NCI-H2196 (cell line): ENCODE measurements around the gene POU1F1.
"Not testable (repeated sequence)": the region's sequence is repeated elsewhere in the genome, so short reads cannot be mapped to it uniquely, and the experiment has no call there.

Experiments used
- DNase-seq: peaks from one replicate; lab custom pipeline; 2025; ENCODE audit not compliant: unreplicated experiment; lab: John Stamatoyannopoulos, UW

The POU1F1 gene, protein sequence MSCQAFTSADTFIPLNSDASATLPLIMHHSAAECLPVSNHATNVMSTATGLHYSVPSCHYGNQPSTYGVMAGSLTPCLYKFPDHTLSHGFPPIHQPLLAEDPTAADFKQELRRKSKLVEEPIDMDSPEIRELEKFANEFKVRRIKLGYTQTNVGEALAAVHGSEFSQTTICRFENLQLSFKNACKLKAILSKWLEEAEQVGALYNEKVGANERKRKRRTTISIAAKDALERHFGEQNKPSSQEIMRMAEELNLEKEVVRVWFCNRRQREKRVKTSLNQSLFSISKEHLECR

GRCh38 chr3:87276484-87276883 is at the start of gene POU1F1:
POU1F1 (minus strand) TSS chr3:87276584; CDS start chr3:87276462, 122 bp downstream.
- DNase-seq = no peak

DNA sequence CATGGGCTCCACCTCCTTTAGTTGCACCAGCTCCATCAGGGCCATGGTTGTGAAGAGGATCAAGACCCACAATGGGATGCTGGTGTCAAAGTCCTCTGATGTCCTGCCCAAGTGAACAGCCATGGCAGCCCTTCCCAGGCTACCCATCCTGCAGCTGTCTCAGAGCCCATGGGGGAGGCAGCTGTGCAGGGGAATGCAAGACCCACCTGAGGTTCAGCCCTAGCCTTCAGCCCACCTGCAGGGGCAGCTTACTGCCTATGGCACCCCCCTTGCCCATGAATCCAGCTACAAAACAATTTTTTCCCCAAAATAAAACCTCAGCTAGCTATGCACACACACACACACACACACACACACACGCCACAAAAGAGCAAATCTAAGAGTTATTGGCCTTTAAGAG is 48.2 kb upstream of the POU1F1 start:
- DNase-seq = no peak

- DNase-seq = no peak
These were observed 44.6 kb upstream of the POU1F1 start for GRCh38 chr3:87320756-87321626.

DNA sequence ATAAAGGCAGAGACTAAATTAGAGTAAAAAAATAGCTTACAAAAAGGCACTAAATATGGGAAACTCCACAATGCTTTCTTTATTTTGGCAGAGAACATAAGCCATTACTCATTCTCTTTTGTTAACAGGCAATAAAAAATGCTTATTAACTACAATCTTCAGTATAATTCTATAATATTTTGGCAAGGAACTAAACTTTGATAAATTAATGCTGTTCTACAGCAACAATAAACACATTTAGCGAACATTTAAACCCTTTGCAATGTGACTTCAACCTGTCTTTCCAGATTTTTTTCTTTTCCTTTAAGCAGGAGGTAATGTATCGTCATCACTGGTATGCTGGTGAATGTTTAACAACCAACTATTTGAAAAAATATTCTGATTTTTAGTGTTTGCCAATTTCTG is 42.2 kb upstream of the POU1F1 start:
- no peak for DNase-seq

DNA sequence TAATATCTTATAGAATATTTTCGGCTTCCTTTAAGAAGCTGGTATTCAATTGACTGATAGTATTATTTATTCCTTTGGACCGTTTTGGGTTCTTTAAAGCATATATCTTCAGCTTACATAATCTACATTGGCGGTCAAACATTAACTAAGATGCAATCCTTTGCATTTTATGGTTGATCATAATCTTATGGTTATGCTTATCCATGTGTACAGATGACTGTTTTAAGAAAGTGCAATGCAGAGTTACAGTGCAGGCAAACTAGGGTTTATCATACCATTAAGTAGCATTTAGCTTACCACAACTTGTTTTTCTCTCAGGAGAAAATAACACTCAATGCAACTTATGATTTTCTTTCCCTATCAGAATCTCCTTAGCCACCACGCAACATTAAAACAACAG is 41.4 kb upstream of the POU1F1 start:
- DNase-seq = no peak

- DNase-seq = no peak
These were observed 37.3 kb upstream of the POU1F1 start for GRCh38 chr3:87313641-87314040.

DNA sequence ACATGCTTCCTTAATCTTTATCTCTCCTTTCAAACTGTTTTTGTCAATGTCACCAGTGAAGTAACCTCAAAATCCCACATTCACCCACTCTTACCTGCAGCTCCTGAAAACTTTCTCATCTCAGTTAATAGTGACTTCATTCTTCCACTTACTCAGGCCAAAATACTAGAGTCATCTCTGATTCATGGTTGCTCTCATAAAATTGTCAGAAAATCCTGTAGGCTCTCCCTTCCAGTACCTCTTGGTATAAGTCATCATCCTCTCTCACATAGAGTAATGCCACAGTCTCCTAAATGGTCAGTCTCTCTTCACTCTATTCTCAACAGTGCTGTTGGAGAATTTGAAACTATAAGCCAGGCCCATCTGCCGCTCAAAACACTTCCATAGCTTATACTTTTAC is 34.9 kb upstream of the POU1F1 start:
- no peak for DNase-seq

GRCh38 chr3:87309601-87310000 is 33.2 kb upstream of the POU1F1 start:
- no peak for DNase-seq

- no peak for DNase-seq
These were observed 31.4 kb upstream of the POU1F1 start for GRCh38 chr3:87307805-87308204.

DNA sequence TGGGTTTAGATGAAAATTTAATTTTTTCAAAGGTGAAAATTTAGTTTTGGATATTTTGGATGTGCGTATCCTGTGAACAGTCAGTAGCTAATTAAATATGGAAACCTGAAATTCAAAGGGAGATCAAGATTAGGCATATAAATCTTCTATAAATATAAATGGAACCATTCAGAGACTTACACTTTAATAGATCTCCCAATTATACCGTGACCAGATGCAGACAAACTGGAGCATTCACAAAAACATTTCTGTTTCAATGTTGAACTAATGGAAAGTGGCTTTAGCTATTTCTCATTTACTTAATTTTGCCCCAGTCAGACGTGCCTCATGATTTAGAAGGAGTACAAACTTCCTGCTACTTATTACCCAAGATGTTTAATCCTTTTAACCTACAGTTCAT is 29.1 kb upstream of the POU1F1 start:
- DNase-seq = no peak

DNA sequence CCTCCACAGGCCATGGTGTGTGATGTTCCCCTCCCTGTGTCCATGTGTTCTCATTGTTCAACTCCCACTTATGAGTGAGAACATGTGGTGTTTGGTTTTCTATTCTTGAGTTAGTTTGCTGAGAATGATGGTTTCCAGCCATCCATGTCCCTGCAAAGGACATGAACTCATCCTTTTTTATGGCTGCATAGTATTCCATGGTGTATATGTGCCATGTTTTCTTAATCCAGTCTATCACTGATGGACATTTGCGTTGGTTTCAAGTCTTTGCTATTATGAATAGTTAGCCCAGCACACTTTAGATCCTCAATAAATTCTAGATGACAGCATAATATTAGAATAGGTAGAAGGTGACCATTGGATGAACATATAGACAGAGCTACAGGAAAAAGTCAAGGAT is 28.6 kb upstream of the POU1F1 start:
- DNase-seq = not testable (repeated sequence)

DNA sequence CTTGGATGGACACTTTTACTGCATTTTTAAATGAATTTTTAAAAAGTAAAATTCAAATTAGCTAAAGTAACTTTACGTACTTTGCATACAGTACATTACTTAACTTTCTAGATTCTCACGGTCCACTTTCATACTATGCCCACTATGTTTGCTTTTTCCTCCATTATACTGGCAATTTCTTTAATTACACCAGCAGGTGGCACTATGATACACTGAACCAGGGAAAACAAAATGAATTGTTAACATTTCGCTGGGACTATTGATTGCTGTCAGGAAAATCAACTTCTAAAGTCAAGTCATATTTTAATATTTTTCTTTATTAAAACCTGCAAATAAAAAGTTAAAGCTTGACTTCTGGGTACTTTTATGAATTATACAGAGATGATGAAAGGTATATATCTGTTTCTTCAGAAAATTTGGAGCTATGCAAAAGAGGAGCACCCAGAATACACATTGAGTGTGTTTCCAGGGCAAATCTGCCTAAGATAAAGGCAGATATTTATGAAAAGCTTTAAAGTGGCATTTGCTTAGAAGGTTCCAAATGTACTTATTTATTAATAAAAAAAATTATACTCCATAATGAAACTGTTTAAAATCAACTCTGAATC is 21.8 kb upstream of the POU1F1 start:
- peak; percentile 3 for DNase-seq

DNA sequence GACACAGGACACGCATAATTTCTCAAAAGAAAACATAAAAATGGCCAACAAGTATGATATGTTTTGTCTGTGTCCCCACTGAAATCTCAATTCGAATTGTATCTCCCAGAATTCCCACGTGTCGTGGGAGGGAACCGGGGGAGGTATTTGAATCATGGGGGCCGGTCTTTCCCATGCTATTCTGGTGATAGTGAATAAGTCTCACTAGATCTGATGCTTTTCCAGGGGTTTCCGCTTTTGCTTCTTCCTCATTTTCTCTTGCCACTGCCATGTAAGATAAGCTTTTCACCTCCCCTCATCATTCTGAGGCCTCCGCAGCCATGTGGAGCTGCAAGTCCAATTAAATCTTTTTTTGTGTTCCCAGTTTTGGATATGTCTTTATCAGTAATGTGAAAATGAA is 12.1 kb upstream of the POU1F1 start:
- no peak for DNase-seq

DNA sequence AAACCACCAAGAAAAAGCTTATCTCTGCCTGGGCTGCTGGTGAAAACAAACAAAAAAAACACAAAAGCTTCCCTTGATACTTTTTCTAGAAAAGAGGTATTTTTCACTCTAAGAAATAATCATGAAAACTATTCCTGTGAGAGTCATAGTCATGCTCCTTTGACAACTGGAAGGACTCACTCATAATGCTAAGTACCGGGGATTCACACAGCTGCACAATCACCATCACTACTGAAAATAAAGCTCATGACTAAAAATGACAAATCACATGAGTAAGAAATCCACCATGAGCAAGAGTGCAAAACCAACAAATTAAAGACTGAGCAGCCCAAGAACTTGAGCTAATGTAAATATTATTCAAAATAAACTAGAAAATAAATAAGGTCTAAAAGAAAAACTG is 10.6 kb upstream of the POU1F1 start:
- no peak for DNase-seq

DNA sequence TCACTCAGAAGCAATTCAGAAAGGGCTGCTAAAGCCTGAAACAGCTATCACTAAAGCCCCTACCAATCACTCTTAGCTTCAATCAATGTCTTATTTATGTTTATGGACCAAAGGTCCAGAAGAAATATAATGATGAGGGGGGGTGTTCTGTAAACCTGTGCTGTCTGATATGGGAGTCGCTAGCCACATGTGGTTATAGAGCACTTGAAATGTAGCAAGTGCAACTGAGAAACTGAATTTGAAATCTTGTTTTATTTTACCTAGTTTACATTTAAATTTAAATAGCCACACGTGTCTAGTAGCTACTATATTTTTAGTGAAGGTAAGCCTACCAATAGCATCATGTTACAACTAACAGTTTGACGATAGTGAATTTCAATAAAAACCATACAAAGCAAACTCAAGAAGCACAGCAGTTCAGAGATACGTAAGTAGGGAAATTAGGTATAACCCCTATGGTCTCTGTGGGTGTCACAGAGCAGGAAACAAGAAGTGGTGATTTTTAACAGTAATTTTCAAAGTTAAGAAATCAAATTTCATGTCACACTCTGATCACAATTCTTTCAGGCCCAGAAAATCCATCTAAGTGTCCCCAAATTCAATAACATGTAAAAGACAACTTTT is 3.6 kb downstream of the POU1F1 start:
- no peak for DNase-seq

DNA sequence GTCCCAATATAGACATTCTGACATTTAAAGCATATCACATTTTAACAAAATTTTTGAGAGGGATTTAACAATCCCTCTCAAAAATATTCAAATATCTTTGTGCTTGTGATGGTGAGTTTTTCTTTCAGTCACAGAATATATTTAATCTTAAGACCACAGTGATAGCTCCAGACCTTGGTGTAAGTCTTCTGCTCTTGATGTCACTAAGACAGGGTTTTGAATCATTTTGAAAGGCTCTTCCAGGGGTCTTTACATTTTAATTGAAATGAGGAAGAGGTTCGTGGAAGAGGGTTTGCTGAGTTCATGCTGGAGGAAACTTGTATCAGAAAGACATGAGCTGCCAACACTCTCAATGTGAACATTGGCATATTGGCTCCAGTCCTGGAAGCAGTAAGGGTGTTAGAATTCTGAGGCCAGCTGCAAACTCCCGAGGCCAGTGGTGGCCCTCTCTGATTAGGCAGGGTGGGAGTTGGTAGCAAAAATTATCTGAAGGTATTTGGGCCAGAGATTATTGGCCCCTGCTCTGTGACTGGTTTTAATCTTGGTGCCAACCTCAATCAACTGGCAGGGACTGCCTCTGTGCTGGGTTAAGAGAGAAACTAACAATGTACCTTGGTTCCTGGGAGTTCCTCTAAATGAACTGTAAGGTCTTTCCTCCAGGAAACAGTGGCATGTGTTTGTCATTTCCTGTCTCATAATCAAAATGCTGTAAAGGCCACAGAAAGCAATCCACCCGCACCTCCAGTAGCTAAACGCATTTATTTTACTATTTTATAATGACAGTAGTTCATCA is 5.3 kb downstream of the POU1F1 start:
- no peak for DNase-seq

DNA sequence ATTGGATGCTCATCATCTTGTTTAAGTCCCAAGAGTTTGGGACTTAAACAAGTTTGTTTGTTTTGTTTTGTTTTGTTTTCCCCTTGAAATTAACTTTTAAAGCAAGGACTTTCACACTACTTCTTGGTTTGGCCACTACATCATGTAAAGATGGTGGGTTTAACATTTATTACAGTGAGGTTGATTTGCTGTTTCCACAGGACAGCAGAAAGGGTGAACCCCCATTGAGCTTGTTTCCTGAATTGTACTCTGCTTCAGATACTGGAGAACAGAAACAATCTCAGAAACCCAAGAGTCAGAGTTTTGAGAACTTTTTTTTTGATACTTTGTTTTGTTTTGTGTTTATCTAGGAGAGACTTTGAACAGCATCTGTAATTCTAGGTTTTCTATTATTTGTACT is 6.7 kb downstream of the POU1F1 start:
- no peak for DNase-seq

- DNase-seq = no peak
These were observed 7.7 kb downstream of the POU1F1 start for GRCh38 chr3:87268646-87269211.

DNA sequence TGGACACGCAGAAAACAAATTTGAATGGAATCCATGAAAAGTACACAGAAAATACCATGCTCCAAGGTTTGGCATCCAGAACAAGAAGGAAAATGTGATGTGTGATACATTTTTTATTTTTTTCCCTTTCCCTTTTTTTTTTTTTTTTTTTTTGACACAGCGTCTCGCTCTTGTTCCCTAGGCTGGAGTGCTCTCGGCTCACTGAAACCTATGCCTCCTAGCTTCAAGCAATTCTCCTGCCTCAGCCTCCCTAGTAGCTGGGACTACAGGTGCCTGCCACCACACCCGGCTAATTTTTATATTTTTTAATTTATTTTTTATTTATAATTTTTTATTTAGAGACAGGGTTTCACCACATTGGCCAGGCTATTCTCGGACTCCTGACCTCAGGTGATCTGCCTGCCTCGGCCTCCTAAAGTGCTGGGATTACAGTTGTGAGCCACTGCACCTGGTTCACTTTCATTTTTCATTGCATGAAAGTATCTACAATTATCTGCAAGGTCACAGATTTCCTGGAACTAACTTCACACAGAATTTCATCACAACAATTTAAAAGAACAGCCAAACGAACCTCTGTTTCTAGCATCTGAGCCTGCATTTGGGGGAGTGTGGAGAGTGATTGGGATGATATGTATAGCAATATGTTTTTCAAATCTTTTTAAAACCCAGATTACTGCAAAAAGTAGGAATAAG is 8.3 kb downstream of the POU1F1 start:
- DNase-seq = no peak

- no peak for DNase-seq
These were observed 14.5 kb downstream of the POU1F1 start for GRCh38 chr3:87261925-87262324.
